DLD1 (cell line): ENCODE data around the gene CERS2.

ENCODE experiments used
- in situ Hi-C: cut with HindIII; loops from 2 replicates; pipeline ENCODE4 v1.10.0; 2017; ENCODE audit warnings: low sequenced_read_pairs

The CERS2 gene

DNA sequence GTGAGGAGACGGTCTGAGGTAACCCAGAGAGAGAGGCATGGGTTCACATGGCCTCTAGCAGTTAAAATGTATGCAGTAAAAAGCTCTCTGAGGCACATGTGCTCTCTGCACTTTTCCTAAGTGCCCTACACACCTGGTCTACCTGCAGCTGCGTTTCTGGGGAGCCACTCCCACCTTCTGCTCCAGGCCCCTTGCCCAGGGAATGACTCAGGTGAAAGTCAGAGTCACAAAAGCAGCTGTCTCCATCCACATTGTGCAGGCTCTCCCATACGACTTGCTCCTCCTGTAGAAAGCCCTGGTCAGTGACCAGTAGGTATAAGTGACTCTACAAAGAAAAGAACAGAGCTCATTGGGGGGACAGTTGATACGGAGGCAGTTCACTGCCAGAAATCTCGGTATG, 23.3 kb upstream of the CERS2 start:
- in situ Hi-C loops: no loop called here

DNA sequence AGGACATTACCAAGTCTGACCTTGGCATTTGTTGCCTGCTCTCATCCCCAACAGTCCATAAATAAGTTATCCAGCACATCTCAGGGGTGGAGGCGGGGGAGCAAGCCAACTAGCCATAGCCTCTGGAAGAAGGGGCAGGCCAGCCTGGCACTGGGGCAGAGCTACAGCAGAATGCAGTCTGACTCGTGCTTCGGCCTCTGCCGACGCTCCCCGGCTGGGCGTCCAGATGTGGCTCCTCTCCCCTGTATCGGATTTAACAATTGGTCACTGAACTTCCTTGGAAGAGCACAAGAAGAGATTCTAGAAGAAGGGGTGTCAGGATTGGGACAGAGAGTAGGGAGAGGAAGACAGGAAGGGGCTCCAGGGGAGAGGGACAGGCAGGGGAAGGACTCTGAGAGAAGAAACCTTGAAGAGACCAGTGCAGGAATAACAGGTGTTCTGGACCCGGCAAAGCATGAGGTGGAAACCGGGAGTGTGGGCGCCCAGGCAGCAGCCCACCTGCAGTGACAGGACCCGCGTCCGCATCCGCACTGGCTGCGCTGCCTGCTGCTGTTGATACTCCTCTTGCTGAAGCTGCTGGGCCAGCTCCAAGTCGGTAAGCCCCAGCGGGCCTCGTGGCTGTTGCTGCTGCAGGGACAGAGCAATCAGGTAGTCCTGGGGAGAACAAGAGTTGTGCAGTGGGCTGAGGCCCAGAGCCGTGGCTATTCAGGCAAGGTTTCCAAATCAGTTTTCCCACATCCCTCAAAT, 22.7 kb upstream of the CERS2 start:
- in situ Hi-C loops: no loop called here

DNA sequence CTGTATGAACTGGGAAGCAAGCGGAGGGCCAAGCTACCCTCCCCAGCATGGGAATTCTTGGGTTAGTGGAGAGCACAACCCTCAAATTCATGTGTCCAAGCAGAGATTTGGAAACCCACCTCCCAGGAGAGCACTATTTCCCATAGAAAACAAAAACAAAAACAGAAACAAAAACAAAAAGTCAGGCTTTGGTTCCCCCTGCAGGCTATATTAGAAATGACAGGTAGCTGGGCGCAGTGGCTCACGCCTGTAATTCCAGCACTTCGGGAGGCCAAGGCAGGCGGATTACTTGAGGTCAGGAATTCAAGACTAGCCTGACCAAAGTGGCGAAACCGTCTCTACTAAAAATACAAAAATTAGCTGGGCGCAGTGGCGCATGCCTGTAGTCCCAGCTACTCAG, 21.3 kb upstream of the CERS2 start:
- in situ Hi-C loops: no loop called here

- in situ Hi-C loops: no loop called here
Observed at GRCh38 chr1:150995460-150995859, 20.8 kb upstream of the CERS2 start.

- in situ Hi-C loops: no loop called here
Observed at GRCh38 chr1:150994248-150994647, 19.6 kb upstream of the CERS2 start.

DNA sequence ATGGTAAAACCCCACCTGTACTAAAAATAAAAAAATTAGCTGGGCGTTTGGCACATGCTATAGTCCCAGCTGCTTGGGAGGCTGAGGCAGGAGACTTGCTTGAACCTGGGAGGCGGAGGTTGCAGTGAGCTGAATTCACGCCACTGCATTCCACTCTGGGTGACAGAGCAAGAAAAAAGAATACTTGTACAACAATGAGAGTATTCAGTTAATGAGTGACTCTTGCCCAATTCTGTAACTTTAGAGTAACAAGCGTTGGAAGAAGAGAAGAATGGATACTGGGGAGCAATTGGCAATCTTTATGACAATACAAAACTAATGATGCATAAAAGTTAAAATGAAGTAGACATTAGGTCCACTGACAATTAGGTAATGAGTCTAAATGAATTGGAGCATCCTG, 18.0 kb upstream of the CERS2 start:
- in situ Hi-C loops: no loop called here

GRCh38 chr1:150987924-150988323, 13.3 kb upstream of the CERS2 start:
- in situ Hi-C loops: no loop called here

- in situ Hi-C loops: no loop called here
Observed at GRCh38 chr1:150985179-150985825, 10.7 kb upstream of the CERS2 start.

- in situ Hi-C loops: no loop called here
Observed at GRCh38 chr1:150981805-150982712, 7.4 kb upstream of the CERS2 start, which contains the start of gene ANXA9. ANXA9 (plus strand) TSS chr1:150982292; CDS start chr1:150983106, 814 bp downstream.

DNA sequence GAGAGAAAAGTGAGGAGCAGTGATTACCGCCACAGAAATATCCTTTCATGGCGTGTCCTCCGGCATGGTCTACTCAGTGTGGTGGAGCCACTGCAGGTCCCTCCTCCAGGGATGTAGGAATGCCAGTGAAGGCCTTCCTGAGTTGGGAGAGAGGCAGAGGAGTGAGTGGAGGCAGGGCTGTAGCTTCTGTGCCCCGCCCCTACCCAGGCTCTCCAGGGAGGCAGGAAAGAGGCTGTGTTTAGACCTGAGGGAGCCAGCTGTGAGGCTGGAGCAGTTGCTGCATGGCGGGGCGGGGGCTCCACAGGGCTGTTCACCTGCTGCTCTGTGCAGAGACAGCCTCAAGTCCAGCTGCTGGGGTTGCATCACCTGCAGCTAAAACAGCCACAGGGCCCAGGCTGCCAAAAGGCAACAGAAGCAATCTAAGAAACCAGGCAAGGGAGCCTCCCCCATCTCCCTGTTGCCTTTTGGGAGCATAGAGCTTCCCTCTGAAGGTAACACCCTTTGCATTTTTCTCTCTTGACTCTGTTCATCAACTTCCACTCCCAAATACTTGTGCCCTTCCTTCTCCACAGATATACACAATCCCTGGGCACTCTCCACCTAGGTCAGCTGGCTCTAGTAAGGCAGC, 6.7 kb upstream of the CERS2 start:
- in situ Hi-C loops: no loop called here

GRCh38 chr1:150979092-150980056, 4.7 kb upstream of the CERS2 start:
- in situ Hi-C loops: no loop called here

DNA sequence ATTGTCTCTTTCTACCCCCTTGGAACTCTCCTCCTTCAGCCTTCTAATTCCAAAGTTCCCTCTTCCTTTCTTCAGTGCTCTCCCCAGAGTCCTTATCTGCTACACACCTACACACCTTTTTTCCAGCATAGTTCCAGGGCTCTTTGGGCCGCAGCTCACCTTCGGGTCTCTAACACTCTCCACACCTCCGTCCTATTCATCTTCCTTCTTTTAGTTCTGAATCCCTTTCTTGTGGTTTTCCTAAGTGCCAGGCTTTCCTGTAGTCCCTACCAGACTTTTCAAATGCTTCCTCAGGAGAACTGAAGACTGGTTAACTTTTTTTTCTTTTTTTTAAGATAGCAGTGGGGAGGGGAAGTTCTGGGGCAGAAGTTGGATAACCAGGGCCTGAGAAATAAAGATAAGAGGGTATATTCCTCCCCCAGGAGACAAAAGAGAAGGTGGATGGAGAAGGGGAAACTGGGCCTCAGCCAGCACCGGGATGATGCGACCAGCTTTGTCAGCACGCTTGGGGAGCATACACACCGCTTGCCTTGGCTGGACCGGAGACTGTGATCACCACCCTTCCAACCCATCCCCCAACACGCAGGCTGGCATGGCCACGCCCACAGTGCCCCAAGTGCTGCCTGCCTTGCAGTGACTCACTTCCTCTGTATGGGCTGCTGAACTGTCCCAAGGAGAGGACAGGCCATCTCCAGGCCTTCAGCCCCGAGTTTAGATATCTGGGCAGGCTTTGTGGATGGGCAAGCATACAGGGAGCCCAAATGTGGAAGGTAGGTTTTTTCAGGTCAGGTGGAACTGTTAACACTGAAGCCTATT, 2.5 kb upstream of the CERS2 start:
- in situ Hi-C loops: no loop called here

DNA sequence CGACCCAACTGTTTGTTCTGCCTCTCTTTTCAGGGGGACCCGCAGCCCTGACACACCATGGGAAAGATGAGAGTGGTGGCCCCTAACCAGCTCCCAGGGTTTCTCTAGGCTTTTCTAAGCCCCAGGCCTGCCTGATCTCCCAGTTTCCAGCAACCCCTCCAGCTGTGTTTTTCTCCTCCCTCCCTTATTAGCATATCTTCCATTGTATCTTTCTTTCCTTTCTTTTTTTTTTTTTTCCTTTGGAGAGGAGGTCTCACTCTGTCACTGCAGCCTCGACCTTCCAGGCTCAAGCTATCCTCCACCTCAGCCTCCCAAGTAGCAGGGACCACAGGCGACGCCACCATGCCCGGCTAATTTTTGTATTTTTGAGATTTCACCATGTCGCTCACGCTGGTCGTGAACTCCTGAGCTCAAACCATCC, 1.8 kb upstream of the CERS2 start:
- in situ Hi-C loops: no loop called here

GRCh38 chr1:150973836-150974579, 627 bp downstream of the CERS2 start:
- in situ Hi-C loops: no loop called here

DNA sequence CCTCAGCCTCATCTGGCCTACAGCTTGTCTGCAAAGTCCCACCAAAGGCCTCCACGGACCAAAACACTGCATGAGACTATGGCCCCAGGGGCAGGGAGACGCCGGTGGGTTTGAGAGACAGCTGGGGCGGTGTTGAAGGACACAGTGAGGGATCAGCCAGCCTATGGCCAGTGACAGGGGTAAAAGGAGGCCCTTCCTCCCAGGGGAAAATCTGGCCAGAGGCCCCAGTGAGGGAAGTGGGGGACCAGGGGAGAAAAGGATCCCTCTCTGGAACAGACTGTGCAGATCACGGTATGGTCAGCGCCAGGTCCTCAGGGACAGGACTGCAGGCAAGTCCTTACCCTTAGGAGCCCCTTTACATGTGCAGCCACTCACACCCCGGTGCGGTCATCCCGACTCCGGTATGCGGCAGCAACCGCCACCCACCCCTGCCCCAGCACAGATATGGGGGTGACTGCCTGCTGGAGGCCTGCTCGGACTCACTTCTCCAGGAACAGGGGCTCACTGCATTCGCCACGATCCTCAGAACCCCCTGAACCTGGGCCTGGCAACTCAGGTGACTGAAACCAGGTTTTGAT, 1.3 kb downstream of the CERS2 start:
- in situ Hi-C loops: no loop called here

DNA sequence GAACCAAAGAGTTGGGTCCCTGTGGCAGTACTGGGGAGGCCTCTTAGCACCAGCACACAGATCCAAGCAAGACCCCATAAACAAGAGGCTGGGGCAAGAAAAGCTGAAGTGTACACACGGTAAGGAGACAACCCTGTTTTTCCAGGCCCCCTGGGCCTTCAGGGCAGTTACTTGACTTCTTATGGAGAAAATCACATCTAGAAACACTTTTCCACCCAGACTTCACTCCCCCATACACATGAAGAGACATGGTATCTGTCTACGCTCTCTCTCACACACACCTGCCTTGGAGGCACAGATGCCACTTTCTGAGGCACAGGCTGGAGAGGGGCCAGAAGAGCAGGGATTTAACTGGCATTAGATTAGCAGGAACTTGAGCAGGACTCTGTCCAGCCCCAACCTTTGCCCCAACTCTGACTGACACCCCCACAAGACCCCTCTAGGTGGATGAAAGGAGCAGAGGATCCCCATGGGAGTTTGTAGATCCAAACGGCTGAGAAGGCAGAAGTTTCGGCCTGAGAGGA, 2.2 kb downstream of the CERS2 start:
- in situ Hi-C loops: no loop called here

DNA sequence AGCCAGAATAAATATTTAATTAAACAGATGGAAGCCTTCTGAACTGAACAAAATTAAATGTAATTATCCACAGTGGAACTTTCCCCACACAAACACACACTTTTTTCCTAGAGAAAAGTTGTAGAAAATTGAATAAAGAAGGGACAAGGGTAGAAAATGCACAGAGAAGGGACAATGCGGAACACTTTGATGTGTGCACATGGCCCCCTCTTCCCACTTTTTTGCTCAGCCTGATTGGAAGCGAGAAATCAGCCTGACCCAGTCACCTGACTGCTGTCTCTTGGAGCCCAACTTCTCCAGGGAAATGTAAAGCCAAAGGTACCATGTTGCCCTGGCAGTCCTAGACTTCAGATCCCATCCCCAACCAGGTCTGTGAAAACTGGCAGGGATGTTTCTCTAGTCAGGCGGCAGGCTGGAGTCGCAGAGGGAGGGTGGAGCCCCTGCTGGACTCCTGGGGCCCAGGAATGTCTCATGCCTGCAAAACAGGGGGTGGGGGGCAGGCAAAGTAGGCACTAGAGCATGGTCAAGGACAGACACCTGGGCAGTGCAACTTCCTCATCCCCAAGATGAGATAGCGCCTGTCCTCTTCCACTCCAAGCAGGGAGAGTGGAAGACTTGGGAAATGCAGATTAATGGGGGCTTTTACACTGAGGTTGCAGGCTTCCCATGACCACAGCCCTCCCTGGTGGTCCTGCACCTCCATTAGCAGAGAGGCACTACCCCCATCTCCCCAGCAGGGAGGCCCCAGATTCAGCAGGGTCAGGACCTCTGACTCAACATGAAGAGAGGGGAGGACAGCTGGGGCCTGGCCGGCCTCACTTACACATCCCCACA, 2.8 kb downstream of the CERS2 start:
- in situ Hi-C loops: no loop called here
